ENCODE data around the gene LRMDA. TPM values are rescaled to one million over a fixed set of nuclear protein-coding genes. Genes with fewer than 3 reads are reported as not detected.

The LRMDA gene
- total and polyA plus RNA-seq, 2 of the 13 experiments (the other 11 are each of a cell fraction or from before 2014, with no cell fraction given), result 13.4 to 22.0 TPM

DNA sequence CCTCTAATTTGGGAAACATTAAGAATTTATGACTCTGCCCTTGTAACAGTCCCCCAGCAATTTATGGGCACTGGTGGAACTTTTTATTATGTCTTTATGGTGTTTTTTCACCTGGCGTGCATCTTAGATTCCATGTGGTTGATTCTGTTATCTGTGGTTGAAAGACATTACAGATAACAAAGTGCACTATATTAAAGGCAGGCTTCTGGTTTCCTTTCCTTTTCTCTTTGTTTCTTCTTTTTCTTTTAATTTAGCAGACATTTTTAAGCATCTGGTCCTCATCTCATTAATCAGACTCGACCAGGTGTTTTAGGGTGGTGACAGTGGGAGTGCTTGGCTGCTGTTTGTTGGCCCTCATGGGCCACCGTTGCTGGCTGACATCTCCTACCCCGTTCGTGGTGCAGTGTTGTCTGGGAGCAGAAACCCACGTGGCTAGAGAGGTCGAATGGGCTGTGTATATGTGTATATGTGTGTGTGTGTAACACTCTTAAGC, 77.4 kb downstream of the LRMDA start:
- H3K36me3 ChIP-seq (replicated peaks in 1 of 2; ENCODE audit: control insufficient read depth in 1 of 2, insufficient read depth in 2 of 2, low read length in 2 of 2), result no peaks in the 10 kb centered on the region
- ChIA-PET POLR2A (no interaction called here), CTCF (ENCODE audit: low intra/inter-chr PET ratio, low total read pairs) (no interaction called here)
- H3K4me3 ChIP-seq (replicated peaks in 1 of 3; ENCODE audit: insufficient read depth in 1 of 3, low read depth in 2 of 3, low read length in 3 of 3), result no peak overlapping the region
- H3K4me1 ChIP-seq (ENCODE audit: insufficient read depth, low read length), result peaks cover 24% of the 10 kb centered on the region
- DNase-seq (ENCODE audit: low spot score) (no peak), FAIRE-seq (no peak), ATAC-seq (no peak)
- no peak overlapping the region for H3K9ac ChIP-seq (ENCODE audit: insufficient read depth, low read depth, low read length)
- no peaks in the 10 kb centered on the region for H3K9me3 ChIP-seq (ENCODE audit: low read length)
- no peaks in the 10 kb centered on the region for H3K27me3 ChIP-seq (ENCODE audit: control insufficient read depth in 1 of 2, insufficient read depth in 2 of 2, low read length in 2 of 2)
- H3K27ac ChIP-seq (ENCODE audit: extremely low read length, insufficient read depth, low read length), result no peak overlapping the region
- no peaks in the 10 kb centered on the region for H4K20me1 ChIP-seq (ENCODE audit: insufficient read depth, low read length)
- no TSS peak for BruUV-seq (replicated peaks)
- intact Hi-C loops (cut with micrococcal nuclease; ENCODE audit: unreplicated experiment), result no loop called here
- WGBS (ENCODE audit: low lambda C conversion rate), result 92% methylated on average over 7 of the region's 7 CpGs
- H2AFZ ChIP-seq (ENCODE audit: low read length), result no peak overlapping the region
- in situ Hi-C loops (cut with HindIII; ENCODE audit: extremely low pct_ligation_motif_present, low pct_unique_long_range_greater_than_20kb), result no loop called here
- peaks cover 2% of the 10 kb centered on the region for H3K79me2 ChIP-seq (ENCODE audit: insufficient read depth, low read length)
- TF ChIP-seq MTF1 (CRISPR knock-in tag; IDR thresholded peaks at IDR 0.05), result no peak
- TF ChIP-seq BRCA1 (CRISPR knock-in tag; IDR thresholded peaks at IDR 0.05), result no peak
- TF ChIP-seq, protein P1, sequence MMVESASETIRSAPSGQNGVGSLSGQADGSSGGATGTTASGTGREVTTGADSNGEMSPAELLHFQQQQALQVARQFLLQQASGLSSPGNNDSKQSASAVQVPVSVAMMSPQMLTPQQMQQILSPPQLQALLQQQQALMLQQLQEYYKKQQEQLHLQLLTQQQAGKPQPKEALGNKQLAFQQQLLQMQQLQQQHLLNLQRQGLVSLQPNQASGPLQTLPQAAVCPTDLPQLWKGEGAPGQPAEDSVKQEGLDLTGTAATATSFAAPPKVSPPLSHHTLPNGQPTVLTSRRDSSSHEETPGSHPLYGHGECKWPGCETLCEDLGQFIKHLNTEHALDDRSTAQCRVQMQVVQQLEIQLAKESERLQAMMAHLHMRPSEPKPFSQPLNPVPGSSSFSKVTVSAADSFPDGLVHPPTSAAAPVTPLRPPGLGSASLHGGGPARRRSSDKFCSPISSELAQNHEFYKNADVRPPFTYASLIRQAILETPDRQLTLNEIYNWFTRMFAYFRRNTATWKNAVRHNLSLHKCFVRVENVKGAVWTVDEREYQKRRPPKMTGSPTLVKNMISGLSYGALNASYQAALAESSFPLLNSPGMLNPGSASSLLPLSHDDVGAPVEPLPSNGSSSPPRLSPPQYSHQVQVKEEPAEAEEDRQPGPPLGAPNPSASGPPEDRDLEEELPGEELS (CRISPR knock-in tag; IDR thresholded peaks at IDR 0.05), result no peak
- TF ChIP-seq REL (CRISPR knock-in tag; conservative IDR thresholded peaks at IDR 0.05), result no peak
- TF ChIP-seq NFYB (CRISPR knock-in tag; IDR thresholded peaks at IDR 0.05), result no peak
- TF ChIP-seq GTF3A (CRISPR knock-in tag; conservative IDR thresholded peaks at IDR 0.05), result no peak
- no peak for TF ChIP-seq PLRG1 (conservative IDR thresholded peaks at IDR 0.05)
- TF ChIP-seq ZNF703 (CRISPR knock-in tag; IDR thresholded peaks at IDR 0.05; ENCODE audit: borderline replicate concordance), result no peak
- no peak for TF ChIP-seq MAF1 (CRISPR knock-in tag; IDR thresholded peaks at IDR 0.05; ENCODE audit: borderline replicate concordance)
- TF ChIP-seq, protein P2, sequence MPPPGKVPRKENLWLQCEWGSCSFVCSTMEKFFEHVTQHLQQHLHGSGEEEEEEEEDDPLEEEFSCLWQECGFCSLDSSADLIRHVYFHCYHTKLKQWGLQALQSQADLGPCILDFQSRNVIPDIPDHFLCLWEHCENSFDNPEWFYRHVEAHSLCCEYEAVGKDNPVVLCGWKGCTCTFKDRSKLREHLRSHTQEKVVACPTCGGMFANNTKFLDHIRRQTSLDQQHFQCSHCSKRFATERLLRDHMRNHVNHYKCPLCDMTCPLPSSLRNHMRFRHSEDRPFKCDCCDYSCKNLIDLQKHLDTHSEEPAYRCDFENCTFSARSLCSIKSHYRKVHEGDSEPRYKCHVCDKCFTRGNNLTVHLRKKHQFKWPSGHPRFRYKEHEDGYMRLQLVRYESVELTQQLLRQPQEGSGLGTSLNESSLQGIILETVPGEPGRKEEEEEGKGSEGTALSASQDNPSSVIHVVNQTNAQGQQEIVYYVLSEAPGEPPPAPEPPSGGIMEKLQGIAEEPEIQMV (CRISPR knock-in tag; IDR thresholded peaks at IDR 0.05; ENCODE audit: low read depth), result no peak
- no peak for TF ChIP-seq MTA1 (CRISPR knock-in tag; IDR thresholded peaks at IDR 0.05; ENCODE audit: borderline replicate concordance)
- TF ChIP-seq NR2C2 (CRISPR knock-in tag; IDR thresholded peaks at IDR 0.05; ENCODE audit: borderline replicate concordance), result no peak
- TF ChIP-seq MEIS2 (CRISPR knock-in tag; IDR thresholded peaks at IDR 0.05), result no peak
- TF ChIP-seq TGIF2 (CRISPR knock-in tag; IDR thresholded peaks at IDR 0.05), result no peak
- no peak for TF ChIP-seq ZNF451 (CRISPR knock-in tag; IDR thresholded peaks at IDR 0.05)
- TF ChIP-seq ZSCAN29 (CRISPR knock-in tag; conservative IDR thresholded peaks at IDR 0.05), result no peak
- H3K4me2 ChIP-seq (ENCODE audit: low read depth, low read length), result no peak overlapping the region

Data from HepG2 (cell line).